ENCODE results near the gene DPT.

DNA sequence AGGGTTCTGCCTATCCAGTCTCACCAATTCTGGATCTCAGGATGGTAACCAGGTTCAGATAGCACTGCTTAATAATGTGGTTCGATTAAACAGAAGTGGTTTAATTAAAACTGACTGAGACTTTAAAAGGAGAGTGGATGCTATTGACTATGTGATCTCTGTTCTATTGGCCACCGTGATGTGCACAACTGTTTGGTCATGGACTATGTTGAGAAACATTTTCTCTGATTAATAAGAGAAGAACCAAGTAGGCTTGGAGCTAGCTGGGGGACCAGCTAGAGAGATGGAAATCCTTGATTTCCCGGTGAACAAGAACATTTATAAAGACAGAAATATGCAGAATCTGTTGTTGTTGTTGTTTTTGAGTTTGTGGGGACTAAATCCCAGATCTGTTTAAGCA is 36.5 kb downstream of the DPT start:
- TF ChIP-seq, protein P1, sequence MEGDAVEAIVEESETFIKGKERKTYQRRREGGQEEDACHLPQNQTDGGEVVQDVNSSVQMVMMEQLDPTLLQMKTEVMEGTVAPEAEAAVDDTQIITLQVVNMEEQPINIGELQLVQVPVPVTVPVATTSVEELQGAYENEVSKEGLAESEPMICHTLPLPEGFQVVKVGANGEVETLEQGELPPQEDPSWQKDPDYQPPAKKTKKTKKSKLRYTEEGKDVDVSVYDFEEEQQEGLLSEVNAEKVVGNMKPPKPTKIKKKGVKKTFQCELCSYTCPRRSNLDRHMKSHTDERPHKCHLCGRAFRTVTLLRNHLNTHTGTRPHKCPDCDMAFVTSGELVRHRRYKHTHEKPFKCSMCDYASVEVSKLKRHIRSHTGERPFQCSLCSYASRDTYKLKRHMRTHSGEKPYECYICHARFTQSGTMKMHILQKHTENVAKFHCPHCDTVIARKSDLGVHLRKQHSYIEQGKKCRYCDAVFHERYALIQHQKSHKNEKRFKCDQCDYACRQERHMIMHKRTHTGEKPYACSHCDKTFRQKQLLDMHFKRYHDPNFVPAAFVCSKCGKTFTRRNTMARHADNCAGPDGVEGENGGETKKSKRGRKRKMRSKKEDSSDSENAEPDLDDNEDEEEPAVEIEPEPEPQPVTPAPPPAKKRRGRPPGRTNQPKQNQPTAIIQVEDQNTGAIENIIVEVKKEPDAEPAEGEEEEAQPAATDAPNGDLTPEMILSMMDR (IDR thresholded peaks at IDR 0.05), result no peak
- TF ChIP-seq EP300 (IDR thresholded peaks at IDR 0.05), result no peak
